ENCODE measurements around the gene GPS2.

The GPS2 gene

GRCh38 chr17:7292194-7292593 is 23.0 kb downstream of the GPS2 start:
- DNase-seq = no peak

- no peak for DNase-seq
Measured at GRCh38 chr17:7290685-7291084, 24.5 kb downstream of the GPS2 start.

- no peak for DNase-seq
Measured at GRCh38 chr17:7290166-7290565, 25.0 kb downstream of the GPS2 start.

GRCh38 chr17:7289256-7290032 is 25.7 kb downstream of the GPS2 start:
- no peak for DNase-seq

GRCh38 chr17:7285679-7286078 is 29.5 kb downstream of the GPS2 start:
- DNase-seq = no peak

GRCh38 chr17:7284911-7285310 is 30.2 kb downstream of the GPS2 start:
- DNase-seq = no peak

GRCh38 chr17:7283471-7284216 is 31.5 kb downstream of the GPS2 start:
- no peak for DNase-seq

GRCh38 chr17:7282752-7283321 is 32.3 kb downstream of the GPS2 start:
- DNase-seq = no peak

GRCh38 chr17:7281953-7282751 is 33.0 kb downstream of the GPS2 start:
- no peak for DNase-seq

- DNase-seq = peak; percentile 94
Measured at GRCh38 chr17:7281074-7281952, 33.8 kb downstream of the GPS2 start, which contains the start of gene SLC2A4. SLC2A4 (plus strand) TSS chr17:7281718; CDS start chr17:7281935, 217 bp downstream.

GRCh38 chr17:7280519-7281073 is 34.6 kb downstream of the GPS2 start:
- peak; percentile 49 for DNase-seq

GRCh38 chr17:7279448-7279847 is 35.7 kb downstream of the GPS2 start:
- no peak for DNase-seq

GRCh38 chr17:7266784-7267183 is 48.4 kb downstream of the GPS2 start:
- DNase-seq = no peak

GRCh38 chr17:7263801-7264078 is 51.4 kb downstream of the GPS2 start:
- no peak for DNase-seq

GRCh38 chr17:7262935-7263800 is 52.0 kb downstream of the GPS2 start:
- no peak for DNase-seq

Data from NCI-H1048 (cell line).